GM12878 (cell line): ENCODE results near the gene MAPKAP1. TPM values are rescaled to one million over a fixed set of nuclear protein-coding genes. Genes with fewer than 3 reads are reported as not detected.

Source experiments
- ATAC-seq: fragments of 200-7000 bp; cut with Tn5 transposase; 3 replicates; pipeline ENCODE4 v1.9.1; 2020; ENCODE audit warnings: mild to moderate bottlenecking, moderate library complexity
- BruUV-seq: library from RNA; stranded (reverse); fragments of 400-500 nt; replicated peaks from 2 replicates; lab custom pipeline; 2021; lab: Mats Ljungman, UMichigan
- CTCF ChIA-PET: fragments of 300-600 bp; sonication (Branson Sonifier 250); formaldehyde crosslinking; extraction: SDS; loops from one replicate; lab custom pipeline; 2021; ENCODE audit warnings: inconsistent platforms; lab: Yijun Ruan, JAX
- POLR2A ChIA-PET: fragments of 350-600 bp; formaldehyde crosslinking; extraction: SDS; loops from one replicate; lab custom pipeline; 2021; ENCODE audit warnings: inconsistent platforms; lab: Charles Lee
- RAD21 ChIA-PET: fragments of 300-600 bp; sonication (Branson Sonifier 250); formaldehyde crosslinking; loops from one replicate; lab custom pipeline; 2023; ENCODE audit warnings: antibody characterized with exemption; ENCODE audit not compliant: unreplicated experiment; lab: Charles Lee
- SMC1A ChIA-PET: fragments of 300-600 bp; sonication (Branson Sonifier 250); formaldehyde crosslinking; loops from one replicate; lab custom pipeline; 2023; ENCODE audit not compliant: unreplicated experiment, uncharacterized antibody; lab: Charles Lee
- DNase-seq: peaks from one replicate; pipeline ENCODE4 v3.0.0-alpha.2; 2011; ENCODE audit warnings: low read depth, low spot score
- FAIRE-seq: peaks from 3 replicates; lab custom pipeline; 2011; peaks lifted over from hg19 to GRCh38; lab: Jason Lieb, UNC
- H2AFZ ChIP-seq: 2 replicates; pipeline ENCODE4 v1.6.0; 2011; ENCODE audit warnings: low read depth, low read length, control low read depth; ENCODE audit not compliant: control insufficient read depth
- H3K27ac ChIP-seq: 2 replicates; pipeline ENCODE4 v1.5.1; 2011; ENCODE audit warnings: control low read depth; ENCODE audit not compliant: control insufficient read depth, insufficient read depth
- H3K27me3 ChIP-seq, 2 experiments: replicated peaks in 1 of 2; 2 replicates each; pipeline versions ENCODE4 v1.6.0 to v1.6.1; 2011; ENCODE audit warnings: low read length in 1 of 2; ENCODE audit not compliant: control insufficient read depth in 2 of 2, insufficient read depth in 2 of 2
- H3K36me3 ChIP-seq, 2 experiments: 2 replicates each; pipeline ENCODE4 v1.5.1; 2011; ENCODE audit warnings: low read length in 1 of 2; ENCODE audit not compliant: control insufficient read depth in 2 of 2, insufficient read depth in 2 of 2
- H3K4me1 ChIP-seq: 2 replicates; pipeline ENCODE4 v1.6.1; 2011; ENCODE audit warnings: mild to moderate bottlenecking, low read length, moderate library complexity, mixed read lengths; ENCODE audit not compliant: control insufficient read depth, insufficient read depth
- H3K4me2 ChIP-seq: 2 replicates; pipeline ENCODE4 v1.6.0; 2011; ENCODE audit warnings: control low read depth; ENCODE audit not compliant: control insufficient read depth, insufficient read depth
- H3K4me3 ChIP-seq: fragments of 200-600 bp; sonication (generic); 2 replicates; pipeline ENCODE4 v1.5.1; 2016
- H3K79me2 ChIP-seq: 2 replicates; pipeline ENCODE4 v1.6.0; 2011; ENCODE audit warnings: low read length; ENCODE audit not compliant: control insufficient read depth, insufficient read depth
- H3K9ac ChIP-seq: 2 replicates; pipeline ENCODE4 v1.8.0; 2011; ENCODE audit warnings: low read length, control low read depth, mixed read lengths; ENCODE audit not compliant: control insufficient read depth, insufficient read depth
- H3K9me3 ChIP-seq: replicated peaks from 3 replicates; pipeline ENCODE4 v1.5.1; 2011; ENCODE audit warnings: mild to moderate bottlenecking, low read length; ENCODE audit not compliant: control insufficient read depth, insufficient read depth
- H4K20me1 ChIP-seq: 2 replicates; pipeline ENCODE4 v1.6.0; 2011; ENCODE audit not compliant: control insufficient read depth, insufficient read depth
- CEBPB ChIP-seq, 2 experiments: fragments of 150-350 bp in 1 of 2; IDR thresholded peaks; 2 replicates each; pipeline ENCODE4 v1.6.1; 2012 to 2014; ENCODE audit warnings: low read depth in 2 of 2, low read length in 2 of 2, borderline replicate concordance in 1 of 2, inconsistent platforms in 1 of 2
- EZH2 ChIP-seq: IDR thresholded peaks from 2 replicates; pipeline ENCODE4 v1.6.1; 2012; ENCODE audit warnings: low read depth, mild to moderate bottlenecking, control low read depth, inconsistent platforms, low read length, borderline replicate concordance; ENCODE audit not compliant: control insufficient read depth
- FOXK2 ChIP-seq: fragments of 450-650 bp; IDR thresholded peaks from 2 replicates; pipeline ENCODE4 v1.6.1; 2017; ENCODE audit warnings: mild to moderate bottlenecking, moderate library complexity
- KAT2A ChIP-seq: conservative IDR thresholded peaks from 2 replicates; pipeline ENCODE4 v1.6.1; 2011; ENCODE audit warnings: low read depth, low read length; ENCODE audit not compliant: control insufficient read depth
- MTA3 ChIP-seq: IDR thresholded peaks from 2 replicates; pipeline ENCODE4 v1.6.1; 2012; ENCODE audit warnings: low read length, inconsistent platforms, borderline replicate concordance
- POLR2AphosphoS2 ChIP-seq: IDR thresholded peaks from 2 replicates; pipeline ENCODE4 v1.6.1; 2011; ENCODE audit warnings: low read depth, mild to moderate bottlenecking, low read length, improper control_type of control experiment, moderate library complexity
- SUZ12 ChIP-seq: fragments of 200-600 bp; sonication (generic); IDR thresholded peaks from one replicate; pipeline ENCODE4 v1.6.1; 2018; ENCODE audit warnings: antibody characterized with exemption, mild to moderate bottlenecking; ENCODE audit not compliant: unreplicated experiment
- WGBS: methylation state at CpG from one replicate; pipeline ENCODE4 v1.1.6; 2016; ENCODE audit warnings: low lambda C conversion rate; ENCODE audit not compliant: insufficient replicate concordance, insufficient coverage; ENCODE audit errors: missing lambda C conversion rate; 5-methylcytosine and 5-hydroxymethylcytosine counted together
- in situ Hi-C: fragments of 300-500 bp; cut with MboI; formaldehyde crosslinking; loops from 9 replicates; pipeline ENCODE4 v1.14.3; 2018; ENCODE audit warnings: mixed read lengths
- intact Hi-C: fragments of 100-400 bp; cut with micrococcal nuclease; formaldehyde crosslinking; loops from one replicate; pipeline ENCODE4 v1.14.2; 2022; ENCODE audit not compliant: unreplicated experiment
- polyA plus RNA-seq, 11 experiments: library from polyadenylated mRNA; depleted of rRNA in 4 of 11; unstranded in 6 of 11; stranded (reverse) in 5 of 11; fragments of >200 nt; fragmentation: Nextera tagmentation in 4 of 11; fragmentation: Illumina TruSeq in 1 of 11; extraction: Ambion mirVana in 4 of 11; extraction: Trizol in 1 of 11; gene quantifications; 1 replicate in 1 of 11; 2 replicates in 10 of 11; pipeline versions ENCODE4 v1.2.1 to v1.2.3, GENCODE V29; 2011 to 2016; ENCODE audit warnings: inconsistent platforms in 2 of 11, missing spikeins in 2 of 11, low read depth in 1 of 11
- total RNA-seq, 4 experiments: library from RNA; depleted of rRNA in 3 of 4; stranded (reverse); fragments of >200 nt in 3 of 4; fragmentation: Illumina TruSeq in 1 of 4; extraction: Trizol in 1 of 4; gene quantifications; 2 replicates each; pipeline versions ENCODE4 v1.2.1 to v1.2.3, GENCODE V29; 2013 to 2021
- TF ChIP-seq, protein P1 (sequence below): IDR thresholded peaks from 2 replicates; pipeline ENCODE4 v1.6.1; 2011; ENCODE audit warnings: borderline replicate concordance, low read depth, mild to moderate bottlenecking, moderate library complexity, mixed read lengths, low read length; ENCODE audit not compliant: insufficient read depth; ENCODE audit errors: extremely low read length

Gene MAPKAP1
- total and polyA plus RNA-seq, 10 of the 15 experiments (the other 5 are each of a cell fraction or from before 2014, with no cell fraction given): 5.1 to 188 (median 105) TPM

DNA sequence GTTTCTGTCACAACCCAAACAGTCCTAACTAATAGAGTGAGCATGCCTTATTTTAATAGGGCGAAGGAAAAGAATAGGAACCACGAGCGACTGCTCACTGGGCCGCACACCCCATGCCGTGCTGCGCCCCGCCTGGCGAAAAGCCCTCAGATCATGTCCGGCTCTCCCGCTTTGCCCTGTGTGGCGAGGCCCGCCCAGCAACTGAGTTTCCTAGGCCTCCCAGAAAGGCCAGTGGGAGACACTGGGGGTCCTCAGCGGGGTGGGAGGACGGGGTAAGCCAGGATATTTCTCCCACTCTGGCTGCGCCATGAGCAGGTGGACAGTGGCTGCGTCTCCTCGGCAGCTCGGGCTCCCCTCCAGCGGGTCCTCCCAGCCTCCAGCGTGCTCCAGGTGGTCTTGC lies 307.3 kb downstream of the MAPKAP1 start:
- intact Hi-C loops (no loop called here), in situ Hi-C loops (no loop called here)
- H3K27ac ChIP-seq: no peak overlapping the region
- TF ChIP-seq SUZ12 (no peak), POLR2AphosphoS2 (no peak), KAT2A (no peak), MTA3 (no peak), CEBPB (IDR thresholded peaks at IDR 0.05; ENCODE audit: borderline replicate concordance in 1 of 2, low read depth in 2 of 2, low read length in 2 of 2) (no peak), FOXK2 (no peak), EZH2 (no peak)
- TF ChIP-seq, protein P1, sequence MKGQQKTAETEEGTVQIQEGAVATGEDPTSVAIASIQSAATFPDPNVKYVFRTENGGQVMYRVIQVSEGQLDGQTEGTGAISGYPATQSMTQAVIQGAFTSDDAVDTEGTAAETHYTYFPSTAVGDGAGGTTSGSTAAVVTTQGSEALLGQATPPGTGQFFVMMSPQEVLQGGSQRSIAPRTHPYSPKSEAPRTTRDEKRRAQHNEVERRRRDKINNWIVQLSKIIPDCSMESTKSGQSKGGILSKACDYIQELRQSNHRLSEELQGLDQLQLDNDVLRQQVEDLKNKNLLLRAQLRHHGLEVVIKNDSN: no peak
- TF ChIP-seq, all 136 proteins: peak for 0
- Histone ChIP-seq H3K27me3 (no peaks in the 10 kb centered on the region), H2AFZ (no peak overlapping the region), H3K9ac (no peak overlapping the region), H4K20me1 (no peaks in the 10 kb centered on the region), H3K9me3 (no peaks in the 10 kb centered on the region), H3K4me2 (no peak overlapping the region), H3K36me3 (no peaks in the 10 kb centered on the region), H3K4me3 (no peak overlapping the region), H3K4me1 (no peaks in the 10 kb centered on the region), H3K79me2 (no peaks in the 10 kb centered on the region)
- 74% methylated on average over 20 of the region's 20 CpGs for WGBS
- ChIA-PET POLR2A (no interaction called here), CTCF (interaction anchor here (1.0 to 1.1 kb wide), 2 partner anchors 8 to 895 kb away, joined by 3 read pairs; no protein-coding TSS in a partner anchor), SMC1A (interaction anchor here (1.1 kb wide), 1 partner anchor 8 kb away, joined by 3 read pairs; no protein-coding TSS in a partner anchor), RAD21 (no interaction called here)
- ATAC-seq: no peak
- FAIRE-seq: no peak
- no peak for DNase-seq
- no TSS peak for BruUV-seq
